ENCODE results near the gene ICAM4. TPM values are rescaled to one million over a fixed set of nuclear protein-coding genes. Genes with fewer than 3 reads are reported as not detected.
"Not testable (repeated sequence)": the region's sequence is repeated elsewhere in the genome, so short reads cannot be mapped to it uniquely, and the experiment has no call there.

ICAM4 gene
- total RNA-seq, 1 experiment from 2014 or later: 0.08 TPM

DNA sequence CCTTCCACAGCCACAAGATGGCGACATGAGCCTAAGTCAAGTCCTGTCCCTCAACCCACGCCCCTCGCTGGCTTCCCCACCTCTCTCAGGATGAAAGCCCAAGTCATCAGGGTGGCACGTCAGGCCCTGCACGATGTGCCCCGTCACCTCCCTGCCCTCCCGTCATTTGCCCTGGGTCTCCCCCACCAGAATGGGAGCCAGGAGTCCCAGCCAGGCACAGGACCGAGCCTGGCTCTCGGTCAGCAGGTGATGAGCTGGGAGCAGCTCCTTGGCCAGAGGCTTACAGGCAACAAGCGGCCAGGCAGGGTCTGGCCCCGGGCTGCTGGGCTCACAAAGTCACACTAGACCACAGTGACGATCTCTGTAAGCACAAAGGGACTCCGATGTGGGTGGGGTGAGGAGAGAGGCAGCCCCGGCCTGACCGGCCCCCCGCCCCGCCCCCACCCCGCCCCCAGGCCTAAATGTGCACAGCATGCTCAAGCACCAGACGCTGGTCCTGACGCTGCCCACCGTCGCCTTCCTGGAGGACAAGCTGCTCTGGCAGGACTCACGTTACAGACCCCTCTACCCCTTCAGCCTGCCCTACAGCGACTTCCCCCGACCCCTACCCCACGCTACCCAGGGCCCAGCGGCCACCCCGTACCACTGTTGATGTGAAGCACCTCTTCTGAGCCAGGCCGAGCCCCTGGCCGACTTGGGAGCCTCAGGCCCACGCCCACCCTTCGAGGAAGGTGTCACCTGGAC lies 27.4 kb upstream of the ICAM4 start:
- in situ Hi-C loops (cut with HindIII; ENCODE audit: low pct_unique_long_range_greater_than_20kb, low sequenced_read_pairs): no loop called here
- DNase-seq (ENCODE audit: low read depth, low spot score): peak; percentile 87

DNA sequence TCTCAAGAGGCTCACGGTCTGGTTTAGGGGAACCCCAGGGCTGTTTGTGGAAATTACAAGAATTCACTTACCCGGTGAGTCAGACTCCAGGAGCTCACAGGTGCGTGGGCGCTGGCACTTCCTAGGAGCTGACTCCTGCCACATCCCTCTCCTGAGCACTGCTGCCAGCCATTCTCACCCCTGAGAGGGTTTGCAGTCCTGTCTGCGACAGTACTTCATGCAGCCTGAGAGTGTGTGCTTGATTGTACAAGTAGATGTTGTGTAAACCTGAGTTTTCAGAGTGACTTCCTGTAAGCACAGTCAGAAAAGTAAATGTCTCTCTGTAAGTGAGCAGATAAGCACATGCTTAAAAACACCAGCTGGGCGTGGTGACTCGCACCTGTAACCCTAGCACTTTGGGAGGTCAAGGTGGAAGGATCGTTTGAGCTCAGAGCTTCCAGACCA lies 26.6 kb upstream of the ICAM4 start:
- no peak for DNase-seq (ENCODE audit: low read depth, low spot score)
- in situ Hi-C loops (cut with HindIII; ENCODE audit: low pct_unique_long_range_greater_than_20kb, low sequenced_read_pairs): no loop called here

DNA sequence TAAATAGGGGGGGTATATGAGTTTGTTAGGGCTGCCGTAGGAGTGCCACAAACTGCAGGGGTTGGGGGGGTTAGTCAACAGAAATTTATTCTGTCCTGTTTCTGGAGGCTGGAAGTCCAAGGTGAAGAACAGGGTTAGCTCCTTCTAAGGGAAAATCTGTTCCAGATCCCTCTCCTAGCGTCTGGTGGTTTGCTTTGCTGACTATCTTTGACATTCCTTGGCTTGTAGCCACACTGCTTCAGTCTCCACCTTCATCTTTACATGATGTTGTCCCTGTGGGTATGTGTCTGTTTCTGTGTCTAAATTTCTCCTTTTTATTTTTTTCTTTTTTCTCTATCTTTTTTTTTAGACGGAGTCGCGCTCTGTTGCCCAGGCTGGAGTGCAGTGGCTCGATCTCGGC lies 24.0 kb upstream of the ICAM4 start:
- in situ Hi-C loops (cut with HindIII; ENCODE audit: low pct_unique_long_range_greater_than_20kb, low sequenced_read_pairs): no loop called here
- no peak for DNase-seq (ENCODE audit: low read depth, low spot score)

DNA sequence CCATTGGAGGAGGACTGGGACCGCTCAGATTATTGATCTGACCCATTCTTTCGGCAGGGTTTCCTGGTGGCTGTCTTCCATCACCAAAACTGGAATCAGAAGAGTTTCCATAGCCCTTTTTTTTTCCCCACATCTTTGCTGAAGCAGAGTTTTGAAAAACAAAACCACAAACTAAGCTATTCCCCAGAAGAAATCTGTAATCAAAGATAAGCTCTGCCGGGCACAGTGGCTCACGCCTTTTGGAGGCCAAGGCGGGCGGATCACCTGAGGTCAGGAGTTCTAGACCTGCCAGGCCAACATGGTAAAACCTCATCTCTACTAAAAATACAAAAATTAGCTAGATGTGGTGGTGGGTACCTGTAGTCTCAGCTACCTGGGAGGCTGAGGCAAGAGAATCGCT lies 20.0 kb upstream of the ICAM4 start:
- no peak for DNase-seq (ENCODE audit: low read depth, low spot score)
- in situ Hi-C loops (cut with HindIII; ENCODE audit: low pct_unique_long_range_greater_than_20kb, low sequenced_read_pairs): no loop called here

DNA sequence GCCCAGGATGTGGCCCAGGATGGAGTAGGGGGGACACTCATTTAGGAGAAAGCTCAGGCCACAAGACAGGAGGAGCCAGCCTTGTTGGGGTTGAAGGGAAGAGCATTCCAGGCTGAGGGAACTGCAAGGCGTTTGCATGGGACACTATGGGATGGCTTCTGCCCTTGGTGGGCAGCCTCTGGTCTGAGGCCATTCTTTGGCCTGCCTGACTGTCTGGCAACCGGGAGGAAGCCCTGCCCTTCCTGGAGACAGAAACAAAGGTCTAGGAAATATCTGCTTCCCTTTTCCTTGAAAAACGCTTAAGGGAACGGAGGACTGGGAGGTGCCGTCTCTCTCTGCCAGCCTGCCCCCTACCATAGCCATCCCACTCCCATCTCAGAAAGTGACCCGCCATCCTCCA lies 18.7 kb upstream of the ICAM4 start:
- DNase-seq (ENCODE audit: low read depth, low spot score): no peak
- in situ Hi-C loops (cut with HindIII; ENCODE audit: low pct_unique_long_range_greater_than_20kb, low sequenced_read_pairs): no loop called here

DNA sequence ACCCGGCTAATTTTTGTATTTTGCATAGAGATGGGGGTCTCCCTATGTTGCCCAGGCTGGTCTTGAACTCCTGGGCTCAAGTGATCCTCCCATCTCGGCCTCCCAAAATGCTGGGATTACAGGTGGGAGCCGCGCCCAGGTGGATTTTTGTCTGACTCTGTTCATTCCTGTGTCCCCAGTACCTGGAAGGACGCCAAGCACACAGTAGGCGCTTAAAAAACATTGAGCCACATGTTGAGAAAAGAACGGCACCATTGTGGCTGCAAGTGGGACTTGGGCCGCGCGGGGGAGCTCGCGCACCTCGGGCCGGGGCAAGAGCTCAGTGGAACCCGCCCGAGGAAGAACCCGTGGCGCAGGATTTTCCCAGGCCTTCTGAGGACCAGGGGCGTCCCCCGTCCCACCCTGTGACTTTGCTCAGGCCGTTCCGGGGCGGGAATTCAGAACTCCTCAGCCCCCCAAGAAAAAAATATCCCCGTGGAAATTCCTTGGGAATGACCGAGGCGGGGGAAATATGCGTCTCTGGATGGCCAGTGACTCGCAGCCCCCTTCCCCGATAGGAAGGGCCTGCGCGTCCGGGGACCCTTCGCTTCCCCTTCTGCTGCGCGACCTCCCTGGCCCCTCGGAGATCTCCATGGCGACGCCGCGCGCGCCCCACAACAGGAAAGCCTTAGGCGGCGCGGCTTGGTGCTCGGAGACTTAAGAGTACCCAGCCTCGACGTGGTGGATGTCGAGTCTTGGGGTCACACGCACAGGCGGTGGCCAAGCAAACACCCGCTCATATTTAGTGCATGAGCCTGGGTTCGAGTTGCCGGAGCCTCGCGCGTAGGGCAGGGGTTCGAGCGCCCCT lies 17.2 kb upstream of the ICAM4 start:
- peak; percentile 66 for DNase-seq (ENCODE audit: low read depth, low spot score)
- in situ Hi-C loops (cut with HindIII; ENCODE audit: low pct_unique_long_range_greater_than_20kb, low sequenced_read_pairs): no loop called here

DNA sequence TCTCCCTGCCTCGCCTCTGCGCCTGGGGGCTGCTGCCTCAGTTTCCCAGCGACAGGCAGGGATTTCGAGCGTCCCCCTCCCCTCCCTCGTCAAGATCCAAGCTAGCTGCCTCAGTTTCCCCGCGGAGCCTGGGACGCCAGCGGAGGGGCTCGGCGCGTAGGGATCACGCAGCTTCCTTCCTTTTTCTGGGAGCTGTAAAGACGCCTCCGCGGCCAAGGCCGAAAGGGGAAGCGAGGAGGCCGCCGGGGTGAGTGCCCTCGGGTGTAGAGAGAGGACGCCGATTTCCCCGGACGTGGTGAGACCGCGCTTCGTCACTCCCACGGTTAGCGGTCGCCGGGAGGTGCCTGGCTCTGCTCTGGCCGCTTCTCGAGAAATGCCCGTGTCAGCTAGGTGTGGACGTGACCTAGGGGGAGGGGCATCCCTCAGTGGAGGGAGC lies 16.6 kb upstream of the ICAM4 start:
- no peak for DNase-seq (ENCODE audit: low read depth, low spot score)
- in situ Hi-C loops (cut with HindIII; ENCODE audit: low pct_unique_long_range_greater_than_20kb, low sequenced_read_pairs): no loop called here

DNA sequence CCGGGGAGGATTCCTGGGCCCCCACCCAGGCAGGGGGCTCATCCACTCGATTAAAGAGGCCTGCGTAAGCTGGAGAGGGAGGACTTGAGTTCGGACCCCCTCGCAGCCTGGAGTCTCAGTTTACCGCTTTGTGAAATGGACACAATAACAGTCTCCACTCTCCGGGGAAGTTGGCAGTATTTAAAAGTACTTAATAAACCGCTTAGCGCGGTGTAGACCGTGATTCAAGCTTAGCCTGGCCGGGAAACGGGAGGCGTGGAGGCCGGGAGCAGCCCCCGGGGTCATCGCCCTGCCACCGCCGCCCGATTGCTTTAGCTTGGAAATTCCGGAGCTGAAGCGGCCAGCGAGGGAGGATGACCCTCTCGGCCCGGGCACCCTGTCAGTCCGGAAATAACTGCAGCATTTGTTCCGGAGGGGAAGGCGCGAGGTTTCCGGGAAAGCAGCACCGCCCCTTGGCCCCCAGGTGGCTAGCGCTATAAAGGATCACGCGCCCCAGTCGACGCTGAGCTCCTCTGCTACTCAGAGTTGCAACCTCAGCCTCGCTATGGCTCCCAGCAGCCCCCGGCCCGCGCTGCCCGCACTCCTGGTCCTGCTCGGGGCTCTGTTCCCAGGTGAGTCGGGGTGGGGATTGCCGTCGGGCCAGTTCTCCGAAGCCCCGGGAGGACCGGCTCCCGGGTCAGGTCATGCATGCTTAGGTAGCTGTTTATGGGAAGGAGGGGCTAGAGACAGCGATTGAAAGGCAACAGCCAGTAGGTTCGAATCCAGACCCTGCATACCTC lies 15.9 kb upstream of the ICAM4 start, which contains the start of gene ICAM1:
Gene ICAM1, plus strand, starts transcription at position 505 of the 779 bp plus-strand sequence. Its CDS starts 40 bp downstream, at position 545.
- peak; percentile 82 for DNase-seq (ENCODE audit: low read depth, low spot score)
- in situ Hi-C loops (cut with HindIII; ENCODE audit: low pct_unique_long_range_greater_than_20kb, low sequenced_read_pairs): no loop called here

DNA sequence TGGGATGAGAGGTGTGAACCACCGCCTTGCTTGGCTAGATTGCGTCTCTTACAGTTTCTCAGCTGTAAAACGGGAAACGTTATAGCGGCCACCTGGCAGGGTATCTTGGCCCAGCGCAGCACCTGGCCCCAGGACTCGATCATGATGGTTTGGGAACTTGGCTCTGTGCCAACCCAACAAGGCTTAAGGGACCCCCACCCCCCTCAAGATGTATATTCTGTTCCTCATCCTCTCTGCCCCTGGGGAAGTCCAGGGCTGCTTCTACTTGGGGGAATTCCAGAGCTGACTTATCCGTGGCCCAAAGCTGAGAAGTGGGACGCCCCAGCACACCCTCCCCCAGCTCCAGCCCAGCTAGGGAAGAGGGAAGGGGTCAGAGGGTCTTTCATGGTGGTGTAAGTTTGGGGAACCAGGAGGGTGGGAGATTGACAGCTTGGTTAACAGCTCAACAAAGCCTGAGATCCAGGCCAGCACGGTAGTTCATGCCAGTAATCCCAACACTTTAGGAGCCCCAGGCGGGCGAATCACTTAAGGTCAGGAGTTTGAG lies 15.1 kb upstream of the ICAM4 start:
- in situ Hi-C loops (cut with HindIII; ENCODE audit: low pct_unique_long_range_greater_than_20kb, low sequenced_read_pairs): no loop called here
- no peak for DNase-seq (ENCODE audit: low read depth, low spot score)

DNA sequence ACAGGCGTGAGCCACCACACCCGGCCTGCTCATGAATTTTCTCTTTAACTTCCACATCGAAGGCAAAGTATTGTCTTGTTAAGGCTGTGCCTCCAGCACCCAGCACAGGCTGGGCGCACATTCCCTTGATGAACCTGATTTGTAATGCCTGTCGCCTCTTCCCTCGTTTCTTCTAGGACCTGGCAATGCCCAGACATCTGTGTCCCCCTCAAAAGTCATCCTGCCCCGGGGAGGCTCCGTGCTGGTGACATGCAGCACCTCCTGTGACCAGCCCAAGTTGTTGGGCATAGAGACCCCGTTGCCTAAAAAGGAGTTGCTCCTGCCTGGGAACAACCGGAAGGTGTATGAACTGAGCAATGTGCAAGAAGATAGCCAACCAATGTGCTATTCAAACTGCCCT lies 12.2 kb upstream of the ICAM4 start:
- in situ Hi-C loops (cut with HindIII; ENCODE audit: low pct_unique_long_range_greater_than_20kb, low sequenced_read_pairs): no loop called here
- DNase-seq (ENCODE audit: low read depth, low spot score): no peak

DNA sequence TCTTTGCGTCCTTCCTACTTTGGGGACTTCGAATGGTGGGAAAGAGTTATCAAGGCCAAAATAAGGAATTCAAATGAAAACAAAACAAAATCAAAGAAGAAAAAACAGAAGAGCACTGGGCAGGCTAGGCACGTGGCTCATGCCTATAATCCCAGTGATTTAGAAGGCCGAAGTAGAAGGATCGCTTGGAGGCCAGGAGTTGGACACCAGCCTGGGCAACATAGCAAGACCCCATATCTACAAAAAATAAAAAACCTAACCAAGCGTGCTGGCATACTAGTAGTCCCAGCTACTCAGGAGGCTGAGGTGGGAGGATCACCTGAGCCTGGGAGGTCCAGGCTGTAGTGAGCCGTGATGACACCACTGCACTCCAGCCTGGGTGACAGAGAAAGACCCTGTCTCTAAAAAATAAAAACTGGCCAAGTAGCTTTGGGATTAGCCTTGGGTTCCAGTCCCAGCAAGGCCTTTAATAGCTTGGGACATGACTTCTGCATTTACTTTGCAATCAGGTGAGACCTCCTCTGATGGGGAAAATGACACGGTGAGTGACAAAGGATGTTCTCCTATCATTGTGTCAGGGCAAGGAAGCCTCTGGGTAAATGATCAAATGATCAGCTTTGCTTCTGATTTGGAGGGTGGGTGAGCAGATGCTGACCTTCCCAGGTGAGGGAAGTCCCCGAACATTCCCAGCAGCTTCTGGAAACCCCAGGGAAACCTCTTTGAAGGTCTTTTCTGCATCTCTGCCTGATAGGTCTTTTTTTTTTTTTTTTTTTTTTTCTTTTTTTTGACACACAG lies 8.8 kb upstream of the ICAM4 start:
- in situ Hi-C loops (cut with HindIII; ENCODE audit: low pct_unique_long_range_greater_than_20kb, low sequenced_read_pairs): no loop called here
- no peak for DNase-seq (ENCODE audit: low read depth, low spot score)

DNA sequence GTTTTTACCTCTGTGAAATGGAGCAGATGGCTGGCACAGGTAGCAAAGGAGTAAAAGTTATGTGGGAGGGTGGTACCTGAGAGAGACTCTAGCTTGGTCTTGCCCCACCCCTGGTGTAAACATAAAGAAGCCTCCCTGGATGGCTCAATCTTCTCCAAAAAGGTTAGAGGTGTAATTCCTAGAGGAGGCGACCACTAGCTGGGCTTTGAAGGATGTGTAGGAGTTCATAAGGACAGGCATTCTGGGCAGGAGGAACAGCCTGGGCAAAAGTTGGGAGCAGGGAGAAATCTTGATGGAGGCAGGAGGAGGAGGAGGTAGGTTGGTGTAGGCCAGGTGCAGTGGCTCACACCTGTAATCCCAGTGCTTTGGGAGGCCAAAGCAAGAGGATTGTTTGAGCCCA lies 7.8 kb upstream of the ICAM4 start:
- DNase-seq (ENCODE audit: low read depth, low spot score): no peak
- in situ Hi-C loops (cut with HindIII; ENCODE audit: low pct_unique_long_range_greater_than_20kb, low sequenced_read_pairs): no loop called here

DNA sequence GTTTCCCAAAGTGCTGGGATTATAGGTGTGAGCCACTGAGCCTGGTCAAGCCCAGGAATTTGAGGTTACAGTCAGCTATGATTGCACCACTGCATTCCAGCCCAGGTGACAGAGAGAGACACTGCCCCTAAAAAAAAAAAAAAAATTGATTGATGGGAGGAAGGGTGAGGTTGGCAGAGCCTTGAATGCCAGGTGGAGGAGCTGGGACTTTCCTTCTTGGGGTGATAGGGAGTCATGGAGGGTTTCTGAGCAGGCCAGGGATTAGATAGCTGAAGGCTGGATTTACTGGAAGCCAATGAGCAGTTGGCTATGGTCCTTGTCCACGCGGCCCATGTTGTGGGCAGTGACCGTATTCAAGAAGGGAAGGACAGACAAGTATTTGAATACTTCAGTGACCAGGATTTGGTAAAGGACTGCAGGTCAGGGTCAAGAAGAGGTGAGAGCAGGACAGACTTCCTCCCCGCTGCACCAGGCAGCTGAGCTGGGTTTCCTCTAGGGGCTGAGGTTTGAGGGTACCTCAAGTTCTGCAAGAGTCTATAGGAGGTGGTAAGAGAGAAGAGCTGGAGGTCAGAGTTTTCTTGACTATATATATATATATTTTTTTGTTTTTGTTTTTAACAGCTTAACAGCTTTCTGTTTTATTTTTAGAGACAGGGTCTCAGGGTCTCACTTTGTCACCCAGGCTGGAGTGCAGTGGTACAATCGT lies 6.9 kb upstream of the ICAM4 start:
- no peak for DNase-seq (ENCODE audit: low read depth, low spot score)
- in situ Hi-C loops (cut with HindIII; ENCODE audit: low pct_unique_long_range_greater_than_20kb, low sequenced_read_pairs): no loop called here

DNA sequence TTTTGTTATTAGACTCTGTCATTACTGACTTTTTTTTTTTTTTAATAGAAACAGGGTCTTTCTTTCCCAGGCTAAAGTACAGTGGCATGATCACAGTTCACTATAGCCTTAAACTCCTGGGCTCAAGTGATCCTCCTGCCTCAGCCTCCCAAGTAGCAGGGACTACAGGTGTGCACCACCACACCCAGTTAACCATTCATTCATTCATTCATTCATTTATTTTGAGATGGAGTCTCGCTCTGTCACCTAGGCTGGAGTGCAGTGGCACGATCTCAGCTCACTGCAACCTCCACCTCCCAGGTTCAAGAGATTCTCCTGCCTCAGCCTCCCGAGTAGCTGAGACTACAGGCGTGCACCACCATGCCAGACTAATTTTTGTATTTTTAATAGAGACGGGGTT lies 4.7 kb upstream of the ICAM4 start:
- in situ Hi-C loops (cut with HindIII; ENCODE audit: low pct_unique_long_range_greater_than_20kb, low sequenced_read_pairs); DNase-seq (ENCODE audit: low read depth, low spot score): not testable (repeated sequence)

DNA sequence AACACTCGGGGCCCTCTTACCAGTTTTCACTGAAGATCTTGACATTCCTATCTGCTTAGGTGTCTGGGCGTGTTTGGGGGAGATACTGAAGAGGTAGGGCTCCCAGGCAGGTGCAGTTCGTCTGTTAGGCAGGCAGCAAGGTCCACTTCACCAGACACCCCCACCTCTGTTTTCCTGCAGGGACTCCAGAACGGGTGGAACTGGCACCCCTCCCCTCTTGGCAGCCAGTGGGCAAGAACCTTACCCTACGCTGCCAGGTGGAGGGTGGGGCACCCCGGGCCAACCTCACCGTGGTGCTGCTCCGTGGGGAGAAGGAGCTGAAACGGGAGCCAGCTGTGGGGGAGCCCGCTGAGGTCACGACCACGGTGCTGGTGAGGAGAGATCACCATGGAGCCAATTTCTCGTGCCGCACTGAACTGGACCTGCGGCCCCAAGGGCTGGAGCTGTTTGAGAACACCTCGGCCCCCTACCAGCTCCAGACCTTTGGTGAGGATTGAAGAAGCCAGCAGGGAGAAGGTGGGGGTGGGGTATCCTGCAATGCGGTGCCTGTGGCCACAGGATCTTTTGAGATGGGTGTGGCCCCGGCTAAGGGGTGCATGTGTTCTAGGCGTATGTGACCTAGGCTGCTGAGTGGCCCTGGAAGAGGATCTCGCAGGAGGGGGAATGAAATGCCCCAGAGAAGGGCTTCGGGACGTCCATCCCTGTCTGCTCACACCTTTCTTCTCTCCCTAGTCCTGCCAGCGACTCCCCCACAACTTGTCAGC lies 3.3 kb upstream of the ICAM4 start:
- DNase-seq (ENCODE audit: low read depth, low spot score): no peak
- in situ Hi-C loops (cut with HindIII; ENCODE audit: low pct_unique_long_range_greater_than_20kb, low sequenced_read_pairs): no loop called here

Data from SK-MEL-5 (cell line).